ENCODE results near the gene LASP1.
A peak's percentile ranks its signal among the peaks of the same experiment; 100 is the strongest.

Gene LASP1

DNA sequence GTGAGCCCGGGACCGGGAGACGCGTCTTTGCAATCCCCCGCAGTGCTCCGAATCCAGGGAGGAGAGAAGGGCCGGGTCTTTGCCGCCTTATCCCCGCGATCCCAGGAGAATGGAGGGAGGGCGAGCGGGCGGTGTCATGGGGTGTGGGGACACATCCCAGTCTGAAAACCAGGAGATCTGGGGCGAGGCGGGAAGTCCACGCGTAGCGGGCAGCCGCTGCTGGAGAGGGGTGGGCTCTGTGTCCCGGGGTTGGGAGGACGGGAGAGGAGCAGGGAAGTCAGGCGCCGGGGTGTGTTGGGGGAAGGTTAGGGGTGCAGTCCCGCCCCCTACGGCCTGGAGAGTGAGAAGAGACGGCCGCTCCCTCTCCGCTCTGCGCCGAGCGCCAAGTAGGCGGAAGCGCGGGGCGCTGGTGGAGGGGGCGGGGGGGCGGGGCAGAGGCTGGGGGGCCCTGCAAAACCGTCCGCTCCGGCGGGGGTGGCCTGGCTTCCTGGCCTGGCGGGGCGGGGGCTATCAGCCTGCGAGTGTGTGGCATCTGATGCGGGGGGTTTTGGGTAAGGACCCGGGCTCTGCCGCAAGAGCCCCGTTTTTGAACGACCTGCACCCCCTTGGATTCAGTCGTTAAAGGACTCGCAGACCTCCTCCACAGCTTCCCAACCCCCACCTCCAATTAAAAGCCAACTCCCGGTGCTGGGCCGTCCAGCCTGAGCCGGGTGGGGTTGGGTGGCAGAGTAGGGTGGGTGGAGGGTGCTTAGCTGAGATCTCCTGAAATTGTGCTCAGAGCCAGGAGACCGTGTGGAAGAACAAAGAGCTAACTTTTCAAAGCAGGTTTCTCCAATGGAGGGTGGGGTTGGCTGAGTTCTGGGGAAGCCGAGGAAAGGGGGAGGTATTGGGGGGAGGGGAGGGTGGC, 654 bp downstream of the LASP1 start:
- peak; percentile 91 for DNase-seq

DNA sequence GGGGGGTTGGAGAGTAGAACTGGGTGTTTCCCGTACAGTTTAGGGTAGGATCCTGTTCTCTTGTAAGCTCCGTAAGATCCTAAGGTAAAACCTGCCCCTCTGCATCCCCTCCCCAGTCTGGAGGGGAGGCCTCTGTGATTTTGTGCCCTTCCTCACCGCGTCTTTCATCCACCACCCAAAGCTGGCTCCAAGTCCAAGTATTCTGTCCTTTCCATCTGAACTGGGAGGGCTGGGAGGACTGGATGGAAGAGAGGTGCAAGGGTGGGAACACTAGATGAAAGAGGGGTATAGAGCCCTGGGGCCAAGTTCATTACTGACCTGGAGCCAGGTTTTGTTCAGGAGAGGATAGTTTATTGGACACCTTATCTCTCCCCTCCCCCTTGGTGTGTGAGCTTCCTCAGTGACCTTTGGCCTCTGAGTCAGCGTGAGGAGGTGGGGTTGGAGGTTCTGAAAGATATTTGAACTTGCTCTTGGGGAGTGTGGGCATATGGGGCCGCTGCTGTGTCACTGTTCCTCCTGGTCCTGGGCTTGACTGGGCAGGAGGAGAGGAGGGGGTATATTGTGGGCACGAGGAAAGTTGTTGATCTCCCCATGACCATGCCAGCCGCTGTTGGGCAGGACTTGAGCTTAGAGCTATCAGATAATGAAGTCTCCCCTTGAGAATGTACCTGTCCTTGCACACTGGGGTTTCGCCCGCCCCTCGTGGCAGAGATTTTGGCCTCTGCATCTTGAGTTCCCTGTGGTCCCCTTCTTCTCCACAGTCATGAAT, 1.6 kb downstream of the LASP1 start:
- DNase-seq = peak; percentile 93

DNA sequence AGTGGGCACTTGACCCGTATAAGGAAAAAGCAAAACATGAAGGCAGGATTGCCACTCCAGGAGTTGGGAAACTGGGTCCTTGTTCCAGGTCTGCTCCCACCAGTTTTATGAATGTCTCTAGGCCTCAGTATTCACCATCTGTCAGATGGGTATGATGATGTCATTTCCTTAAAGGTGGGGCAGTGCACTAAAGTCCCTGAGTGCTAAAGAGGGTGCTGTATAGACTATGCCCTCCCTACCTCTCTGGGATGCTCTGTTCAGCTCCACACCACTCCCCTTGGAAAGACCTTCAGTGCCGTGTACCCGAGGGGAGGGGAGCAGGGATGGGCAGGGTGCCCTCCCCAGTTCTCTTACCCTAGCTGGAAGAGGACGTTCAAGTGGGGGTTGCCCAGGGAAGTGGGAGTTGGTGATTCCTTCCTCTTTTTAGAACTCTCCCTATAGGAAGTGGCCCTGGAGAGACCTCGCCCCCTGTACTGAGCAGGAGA, 2.2 kb downstream of the LASP1 start:
- no peak for DNase-seq

DNA sequence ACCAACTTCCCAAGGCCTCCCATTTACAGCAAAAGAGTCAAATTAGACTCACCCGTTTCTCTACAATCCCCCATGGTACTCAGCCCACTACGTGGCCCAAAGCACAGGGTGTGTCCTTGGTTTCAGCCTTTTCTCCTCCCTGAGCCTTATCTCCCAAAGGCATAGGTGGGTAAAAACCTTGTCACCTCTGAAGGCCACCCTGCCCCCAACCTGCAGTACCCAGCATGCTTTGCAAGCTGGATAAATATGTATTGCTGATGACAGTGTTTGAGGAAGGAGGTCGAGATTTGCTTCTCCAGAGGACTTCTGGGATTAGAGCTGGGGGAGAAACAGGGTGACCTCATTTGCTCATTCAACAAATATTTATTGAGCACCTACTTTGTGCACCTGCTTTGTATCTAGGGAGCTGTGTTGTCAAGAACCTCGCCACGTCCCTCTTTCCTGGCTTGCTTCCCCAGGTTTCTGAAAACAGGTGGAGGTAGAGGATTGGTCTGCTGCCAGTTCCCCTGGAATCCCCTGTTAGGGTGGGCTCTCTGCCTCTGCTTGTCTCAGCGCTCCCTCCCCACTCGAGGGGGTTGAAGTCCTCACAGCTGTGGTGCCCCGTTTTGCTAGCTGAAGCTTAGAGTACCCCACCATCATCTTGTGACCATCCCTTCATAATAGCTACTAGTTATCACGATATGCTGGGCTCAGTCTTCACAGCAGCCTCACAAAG, 3.0 kb downstream of the LASP1 start:
- no peak for DNase-seq

DNA sequence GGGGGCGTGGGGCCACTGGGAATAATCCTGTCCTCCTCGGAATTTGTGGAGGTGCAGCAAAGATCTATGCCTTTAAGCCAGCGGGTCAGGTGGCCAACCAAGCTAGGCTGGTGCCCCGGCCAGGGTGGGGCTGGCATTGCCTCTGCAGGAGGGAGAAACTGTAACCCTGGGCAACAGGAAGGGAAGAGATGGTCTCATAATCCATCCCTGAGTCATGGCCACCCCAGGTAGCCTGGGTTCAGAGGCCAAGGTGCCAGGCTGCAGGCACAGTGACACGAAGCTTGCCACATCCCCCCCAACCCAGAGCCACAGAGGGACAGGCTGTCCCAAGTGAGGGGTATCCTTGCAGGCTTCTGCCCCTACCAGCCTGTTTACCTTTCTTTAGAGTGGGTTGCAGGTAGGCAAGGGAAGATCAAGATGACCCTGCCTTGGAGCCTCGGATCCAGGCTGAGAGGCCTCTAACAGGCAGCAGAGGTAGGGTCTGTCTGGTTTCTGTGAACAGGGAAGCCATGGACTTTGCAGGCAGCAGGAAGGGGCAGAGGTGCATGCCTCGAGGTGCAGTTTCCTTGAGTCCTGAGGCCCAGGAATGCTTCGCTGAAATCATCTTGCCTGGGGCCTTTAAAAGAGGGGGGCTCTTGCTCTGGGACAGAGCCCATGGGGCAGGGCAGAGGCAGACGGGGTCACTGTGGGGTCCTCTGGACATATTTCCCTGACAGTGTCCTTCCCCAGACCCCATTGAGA, 4.0 kb downstream of the LASP1 start:
- DNase-seq = no peak

DNA sequence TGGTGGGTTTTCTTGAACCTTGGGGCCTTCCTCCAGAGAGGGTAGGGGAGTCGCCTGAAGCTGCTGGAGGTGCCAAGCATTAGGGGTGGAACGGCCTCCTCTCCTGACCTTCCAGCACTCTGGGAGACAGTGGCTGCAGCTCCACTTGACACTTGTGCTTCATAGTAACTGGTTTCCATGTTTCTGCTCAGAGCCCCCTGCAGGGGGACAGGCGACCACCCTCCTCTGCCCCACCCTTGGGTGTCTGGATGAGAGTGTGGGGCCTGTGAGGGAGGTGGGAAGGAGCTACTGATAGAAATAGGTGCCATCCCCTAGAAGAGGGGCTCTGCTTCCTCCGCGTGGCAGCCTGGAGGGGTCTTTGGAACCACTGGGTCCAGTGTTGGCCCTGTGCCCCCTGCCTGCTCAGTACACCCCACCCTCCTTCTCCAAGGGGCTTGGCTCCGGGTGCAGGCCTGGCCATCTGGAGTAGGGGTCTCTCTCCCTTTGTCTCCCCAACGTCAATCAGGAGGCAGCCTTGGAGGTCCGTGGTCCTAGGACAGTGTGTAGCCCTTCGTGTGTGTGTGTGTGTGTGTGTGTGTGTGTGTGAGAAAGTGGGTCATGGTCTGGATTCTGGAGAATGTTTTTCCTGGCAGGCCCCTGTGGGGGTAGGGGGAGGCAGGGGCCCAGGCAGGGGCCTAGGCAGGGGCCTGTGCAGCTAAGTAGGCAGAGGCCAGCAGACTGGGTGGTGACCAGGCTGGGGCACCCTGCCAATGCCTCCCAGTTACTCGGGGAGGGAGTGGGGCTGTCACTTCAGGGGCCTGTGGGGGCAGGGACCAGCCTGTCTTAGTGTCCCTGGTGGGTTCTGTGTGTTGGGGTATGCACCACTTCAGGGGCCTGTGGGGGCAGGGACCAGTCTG, 4.9 kb downstream of the LASP1 start:
- no peak for DNase-seq

DNA sequence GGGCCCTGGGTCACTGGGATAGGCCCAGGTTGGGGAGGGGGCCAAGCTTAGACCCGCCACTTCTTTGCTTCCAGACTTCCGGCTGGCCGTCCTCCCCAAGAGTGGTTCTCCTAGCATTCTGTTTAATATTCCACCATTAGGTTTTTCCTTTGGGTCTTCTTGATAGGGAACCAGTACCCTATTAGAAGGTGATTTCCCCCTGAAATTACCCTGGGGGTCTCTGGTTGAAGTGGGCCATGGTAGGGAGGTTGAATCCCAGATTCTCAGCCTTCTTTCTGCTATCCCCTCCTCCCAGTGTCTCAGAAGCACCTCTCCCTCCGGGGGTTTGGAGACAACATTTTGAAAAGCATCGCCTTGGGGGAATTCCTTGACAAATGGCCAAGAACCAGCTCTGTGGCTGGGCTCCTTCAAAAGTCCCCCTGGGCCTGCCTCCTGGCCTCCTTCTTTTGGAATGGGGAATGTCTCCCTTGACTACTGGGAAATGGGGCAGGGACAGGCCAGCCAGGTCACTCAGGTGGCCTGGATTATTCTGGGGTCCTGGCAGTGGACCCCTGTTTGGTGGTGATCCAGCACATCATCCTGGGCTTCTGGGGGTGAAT, 5.7 kb downstream of the LASP1 start:
- no peak for DNase-seq

DNA sequence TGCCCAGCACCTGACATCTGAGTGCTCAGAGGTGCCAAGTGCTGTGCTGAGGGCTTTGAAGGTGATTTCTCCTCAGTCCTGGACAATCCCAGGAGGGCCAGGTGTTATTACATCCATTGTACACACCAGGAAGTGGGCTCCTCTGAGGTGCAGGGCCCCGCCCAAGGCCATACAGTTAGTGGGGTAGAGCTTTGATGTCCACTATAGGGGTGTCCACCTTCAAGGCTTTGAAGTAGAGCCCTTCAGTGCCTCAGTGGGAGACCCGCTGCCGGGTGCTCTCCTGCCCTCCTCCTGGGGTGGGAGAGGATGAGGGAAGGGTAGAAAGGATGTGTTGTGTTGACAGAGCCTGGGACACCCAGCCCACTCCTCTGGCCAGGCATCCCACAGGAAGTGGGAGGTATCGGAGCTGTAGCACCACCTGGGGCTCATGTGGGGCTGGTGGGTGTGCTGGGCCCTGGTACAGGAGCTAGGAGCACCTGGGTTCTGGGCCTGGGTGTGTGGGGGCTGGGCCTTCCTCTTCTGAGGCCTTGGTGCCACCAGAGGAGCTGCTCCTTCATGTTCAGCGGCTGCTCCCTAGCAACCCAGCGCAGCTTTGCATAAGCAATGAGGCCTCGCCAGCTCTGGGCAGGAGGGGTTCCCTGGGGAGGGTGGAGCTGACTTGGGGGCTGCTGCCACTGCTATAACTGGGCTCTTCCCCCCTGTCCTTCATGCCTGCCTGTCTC, 7.4 kb downstream of the LASP1 start:
- DNase-seq = peak; percentile 29

DNA sequence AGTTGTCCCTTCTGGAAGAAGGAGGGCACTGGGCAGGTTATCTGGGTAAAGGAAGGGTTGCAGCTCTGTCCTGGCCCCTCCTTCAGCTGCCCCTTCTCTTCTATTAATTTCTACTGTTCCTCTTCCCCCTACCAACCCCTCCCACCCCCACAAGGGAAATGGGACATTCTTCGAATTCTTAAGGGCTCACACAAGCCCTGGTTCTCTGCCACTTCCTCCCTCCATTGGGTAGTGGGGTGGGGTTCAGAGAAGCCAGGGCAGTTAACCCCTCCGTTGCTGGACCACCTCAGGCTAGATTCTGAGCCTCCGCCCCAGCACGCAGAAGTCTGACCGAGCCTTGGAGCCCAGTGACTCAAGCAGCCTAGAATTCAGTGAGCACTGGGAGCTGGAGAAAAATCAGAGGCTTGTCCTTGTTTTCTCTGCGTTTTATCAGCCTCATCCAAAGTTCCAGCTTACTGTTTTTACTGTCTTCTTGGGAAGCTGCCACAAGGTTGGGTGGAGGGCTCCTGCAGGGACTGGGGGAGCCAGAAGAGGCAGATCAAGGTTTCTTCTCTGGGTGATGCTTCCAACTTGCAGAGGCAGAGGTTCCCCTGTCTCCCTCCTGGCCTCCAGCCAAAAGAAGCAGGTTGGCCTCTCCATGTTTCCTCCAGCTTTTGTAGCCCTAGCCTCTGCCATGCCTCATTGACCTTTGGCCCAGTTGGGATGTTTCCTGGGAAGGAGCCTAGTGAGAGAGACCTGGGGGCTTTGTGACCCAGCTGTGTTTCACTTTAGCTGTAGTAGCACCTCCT, 10.2 kb downstream of the LASP1 start:
- DNase-seq = peak; percentile 61

DNA sequence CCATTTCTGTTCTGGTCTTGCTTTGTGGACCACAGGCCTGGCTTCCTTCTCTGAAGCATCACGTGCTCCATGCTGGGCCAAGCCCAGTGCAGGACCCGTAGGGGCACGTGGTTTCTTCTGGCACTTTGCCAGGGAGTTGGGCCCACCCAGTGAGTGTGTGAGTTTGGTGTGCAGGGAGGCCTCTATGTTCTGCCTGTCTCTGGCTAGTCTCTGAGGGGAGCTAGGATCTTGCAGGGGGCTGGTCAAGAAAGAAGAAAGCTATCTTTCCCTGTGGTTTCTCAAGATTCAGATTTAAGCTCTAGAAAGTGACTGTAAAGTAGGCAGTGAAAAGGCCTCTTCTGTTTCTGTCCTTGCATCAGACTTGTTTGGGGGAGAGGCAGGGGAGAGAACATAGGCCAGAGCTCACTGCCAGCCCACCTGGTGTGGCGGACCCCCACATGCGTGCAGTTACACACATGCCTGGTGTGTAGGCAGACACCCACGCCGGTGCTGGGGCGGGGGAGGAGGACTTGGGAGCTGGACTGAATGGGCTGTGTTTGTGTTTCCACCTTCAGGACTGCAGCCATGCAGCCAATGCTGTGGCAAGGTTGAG, 11.8 kb downstream of the LASP1 start:
- DNase-seq = peak; percentile 94

DNA sequence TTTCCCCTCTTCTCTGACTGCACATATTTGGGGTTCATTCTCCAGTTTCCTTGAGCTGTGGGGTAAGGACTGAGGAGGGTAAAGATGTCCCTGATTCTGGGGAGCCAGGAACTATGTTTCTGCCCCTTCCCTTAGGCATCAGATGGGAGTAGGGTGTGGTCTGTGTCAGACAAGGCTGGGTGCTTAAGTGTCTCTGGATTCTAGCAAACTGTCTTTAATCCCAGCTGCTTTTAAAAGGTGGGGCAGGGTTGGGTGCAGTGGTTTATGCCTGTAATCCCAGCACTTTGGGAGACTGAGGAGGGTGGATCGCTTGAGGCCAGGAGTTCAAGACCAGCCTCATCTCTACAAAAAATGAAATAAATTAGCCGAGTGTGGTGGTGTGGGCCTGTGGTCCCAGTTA, 13.0 kb downstream of the LASP1 start:
- no peak for DNase-seq

DNA sequence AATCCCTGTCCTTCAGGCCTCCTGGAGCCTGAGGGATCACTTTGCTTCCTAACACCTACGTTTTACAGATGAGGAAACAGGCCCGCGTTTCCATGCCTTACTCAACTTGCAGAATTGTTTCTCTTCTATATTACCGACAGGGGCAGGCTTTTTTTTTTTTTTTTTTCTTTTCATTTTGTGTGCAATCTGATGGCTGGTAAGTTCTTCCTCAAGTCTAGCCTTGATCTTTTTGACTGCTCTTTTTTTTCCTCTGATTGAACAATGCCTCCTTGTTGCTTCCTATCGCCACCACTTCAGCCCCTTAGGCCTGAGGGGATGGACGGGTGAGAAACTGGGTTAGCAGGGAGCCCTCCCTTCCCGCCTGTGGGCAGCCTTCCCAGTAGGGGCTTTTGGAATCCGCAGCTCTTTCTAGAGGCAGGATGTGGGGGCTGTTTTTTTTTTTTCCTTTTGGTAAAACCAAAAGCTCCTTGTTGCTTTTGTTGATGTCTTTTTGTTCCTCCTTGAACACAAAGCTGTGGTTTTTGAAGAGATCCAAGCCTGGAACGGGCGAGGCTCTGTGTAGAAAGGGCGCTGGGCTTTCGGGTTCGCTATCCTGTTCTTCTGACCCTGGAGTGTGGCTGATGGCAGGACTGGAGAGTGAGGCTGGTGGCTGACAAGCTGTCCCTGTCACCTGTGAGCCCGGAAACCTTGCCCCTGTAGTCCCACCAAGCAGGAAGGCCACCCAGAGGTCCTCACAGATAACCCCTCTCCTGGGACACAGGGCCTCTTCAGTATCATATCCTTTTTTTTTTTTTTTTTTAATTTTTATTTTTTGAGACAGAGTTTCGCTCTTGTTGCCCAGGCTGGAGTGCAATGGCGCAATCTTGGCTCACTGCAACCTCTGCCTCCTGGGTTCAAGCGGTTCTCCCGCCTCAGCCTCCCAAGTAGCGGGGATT, 14.0 kb downstream of the LASP1 start:
- peak; percentile 41 for DNase-seq

DNA sequence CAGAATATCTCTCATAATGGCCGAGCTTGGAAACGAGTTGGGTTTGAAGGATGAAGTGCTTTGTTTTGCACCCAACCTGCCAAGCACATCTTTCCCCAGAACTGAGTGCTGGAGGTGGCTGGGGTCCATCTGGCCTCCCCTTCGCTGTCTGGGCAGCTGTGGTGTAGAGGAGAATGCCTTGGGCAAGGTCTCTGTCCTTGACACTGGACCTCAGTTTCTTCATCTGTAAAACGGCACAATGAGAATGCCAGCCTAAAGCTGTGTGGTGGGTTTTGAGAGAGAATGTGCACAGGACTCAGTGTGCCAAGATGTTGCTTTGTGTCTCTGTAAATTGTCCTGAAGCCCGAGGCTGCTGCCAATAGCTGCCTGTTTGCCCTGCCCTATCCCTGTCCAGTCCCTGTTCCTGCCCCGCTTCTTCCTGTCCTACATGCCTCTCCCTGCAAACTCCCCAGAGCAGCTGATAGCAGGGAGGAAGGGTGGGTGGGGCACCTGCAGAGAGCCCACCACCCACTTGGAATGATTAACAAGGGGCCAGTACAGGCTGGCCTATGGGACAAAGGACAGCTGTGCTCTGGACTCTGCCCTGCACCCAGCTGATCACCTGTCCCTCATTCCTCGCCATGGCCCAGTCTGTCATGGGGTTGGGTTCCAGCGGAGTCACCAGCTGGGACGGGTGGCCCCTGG, 15.3 kb downstream of the LASP1 start:
- no peak for DNase-seq

DNA sequence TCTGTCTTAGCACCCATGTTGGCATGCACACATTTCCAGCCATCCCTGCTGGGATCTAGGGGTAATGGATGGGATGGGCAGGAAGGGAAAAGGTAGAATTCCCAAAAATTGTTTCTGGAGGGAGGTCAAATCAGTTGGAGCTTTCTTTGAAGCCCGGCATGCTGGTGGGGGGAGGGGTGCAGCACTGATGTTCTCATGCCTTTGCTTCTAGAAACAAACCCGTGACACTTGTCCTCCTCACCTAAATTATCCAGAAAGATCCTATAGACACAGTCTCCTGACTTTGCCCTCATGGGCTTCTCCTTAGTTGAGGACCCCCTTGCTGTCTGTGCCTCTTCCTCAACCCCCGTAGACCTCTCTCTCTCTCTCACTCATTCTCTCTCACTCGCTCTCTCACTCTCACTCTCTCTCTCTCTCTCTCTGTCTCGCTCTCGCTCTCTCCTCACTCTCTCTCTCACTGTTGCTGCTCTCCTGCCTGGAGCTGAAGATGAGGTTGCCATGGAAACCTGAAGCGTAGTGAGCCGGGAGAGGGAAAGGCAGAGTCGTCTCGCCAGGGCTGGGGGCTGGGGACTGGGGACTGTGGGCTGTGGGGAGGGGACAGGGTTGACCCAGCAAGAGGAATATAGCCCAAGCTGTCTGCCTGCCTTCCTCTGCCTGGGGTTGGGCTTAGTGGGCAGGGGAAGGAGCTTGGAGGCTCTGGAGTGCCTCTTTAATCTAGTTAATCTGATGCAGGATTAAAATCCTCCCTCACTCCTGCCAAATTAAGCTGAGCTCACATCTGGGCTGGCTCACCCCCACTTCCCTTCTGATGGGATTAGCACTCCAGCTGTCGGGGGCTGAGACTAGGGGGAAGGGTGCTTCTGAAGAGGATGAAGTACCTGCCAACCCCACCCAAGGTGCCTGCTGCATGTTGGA, 16.1 kb downstream of the LASP1 start:
- DNase-seq = no peak

DNA sequence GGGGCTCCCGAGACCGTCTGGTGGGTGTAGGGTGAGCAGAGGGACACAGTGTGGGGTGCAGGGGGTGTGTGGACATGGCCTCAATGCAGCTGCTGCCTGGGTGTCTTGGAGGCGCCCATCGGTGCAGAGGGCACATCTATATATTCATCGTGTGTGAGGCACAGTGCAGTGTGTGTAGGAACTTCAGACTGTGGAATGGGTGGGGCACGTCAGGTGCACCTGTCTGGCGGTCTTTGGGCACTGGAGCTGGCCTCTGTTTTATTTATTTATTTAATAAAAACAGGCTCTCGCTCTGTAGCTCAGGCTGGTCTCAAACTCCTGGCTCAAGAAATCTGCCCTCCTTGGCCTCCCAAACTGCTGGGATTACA, 16.8 kb downstream of the LASP1 start:
- no peak for DNase-seq

DNA sequence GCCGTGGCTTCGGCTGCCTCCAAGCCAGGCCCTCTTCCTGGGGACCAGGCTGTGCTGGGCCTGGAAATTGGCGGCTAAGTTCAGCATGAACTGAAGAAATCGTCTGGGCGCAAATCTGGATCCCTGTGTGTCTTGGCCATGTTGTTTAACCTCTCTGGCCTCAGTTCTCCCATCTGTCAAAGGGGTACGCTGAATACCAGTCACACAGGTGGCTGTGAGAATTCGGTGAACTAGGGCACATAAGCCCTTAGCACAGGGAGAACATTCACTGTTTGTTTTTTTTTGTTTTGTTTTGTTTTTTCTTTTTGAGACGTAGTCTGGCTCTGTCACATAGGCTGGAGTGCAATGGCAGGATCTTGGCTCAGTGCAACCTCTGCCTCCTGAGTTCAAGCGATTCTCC, 19.0 kb downstream of the LASP1 start:
- DNase-seq = no peak
